HL-60 (cell line): ENCODE measurements around the gene KRTAP1-1.
"Not testable (repeated sequence)": the region's sequence is repeated elsewhere in the genome, so short reads cannot be mapped to it uniquely, and the experiment has no call there.

ENCODE experiments used
- DNase-seq, 2 experiments: peaks; one replicate each; pipeline ENCODE4 v3.0.0-alpha.2; 2010 to 2020; ENCODE audit warnings: low read depth in 1 of 2, low spot score in 1 of 2
- H3K27ac ChIP-seq: fragments of 250-450 bp; sonication (Bioruptor Pico); replicated peaks from 2 replicates; pipeline ENCODE4 v1.5.1; 2020; ENCODE audit warnings: mild to moderate bottlenecking, moderate library complexity
- H3K27me3 ChIP-seq: fragments of 250-450 bp; sonication (Bioruptor Pico); 2 replicates; pipeline ENCODE4 v1.5.1; 2021; ENCODE audit warnings: mild to moderate bottlenecking, moderate library complexity; ENCODE audit not compliant: insufficient read depth, poor library complexity, severe bottlenecking
- H3K4me3 ChIP-seq: replicated peaks from 2 replicates; pipeline ENCODE4 v1.5.1; 2011; ENCODE audit warnings: mild to moderate bottlenecking, control low read depth, low read length; ENCODE audit not compliant: insufficient read depth
- GABPA ChIP-seq: IDR thresholded peaks from 2 replicates; pipeline ENCODE4 v1.6.1; 2012; ENCODE audit warnings: low read depth
- POLR2AphosphoS5 ChIP-seq: IDR thresholded peaks from 2 replicates; pipeline ENCODE4 v1.6.1; 2012; ENCODE audit warnings: low read depth
- SPI1 ChIP-seq: IDR thresholded peaks from 2 replicates; pipeline ENCODE4 v1.6.1; 2012; ENCODE audit warnings: low read depth, mild to moderate bottlenecking, borderline replicate concordance
- TF ChIP-seq, protein P1 (sequence below): IDR thresholded peaks from 2 replicates; pipeline ENCODE4 v1.6.1; 2012; ENCODE audit warnings: low read depth; ENCODE audit not compliant: insufficient replicate concordance
- TF ChIP-seq, protein P2 (sequence below): IDR thresholded peaks from one replicate; pipeline ENCODE4 v1.5.1; 2011; ENCODE audit warnings: low read length, control low read depth, inconsistent platforms; ENCODE audit not compliant: insufficient read depth

KRTAP1-1 gene

DNA sequence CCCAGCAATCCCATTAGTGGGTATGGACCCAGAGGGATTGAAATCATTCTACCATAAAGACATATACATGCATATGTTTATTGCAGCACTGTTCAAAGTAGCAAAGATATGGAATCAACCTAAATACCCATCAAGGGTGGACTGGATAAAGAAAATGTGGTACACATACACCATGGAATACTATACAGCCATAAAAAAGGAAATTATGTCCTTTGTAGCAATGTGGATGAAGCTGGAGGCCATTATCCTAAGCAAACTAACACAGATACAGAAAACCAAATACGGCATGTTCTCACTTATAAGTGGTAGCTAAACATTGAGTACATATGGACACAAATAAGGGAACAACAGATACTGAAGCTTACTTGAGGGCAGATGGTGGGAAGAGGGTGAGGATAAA, 16.3 kb upstream of the KRTAP1-1 start:
- Histone ChIP-seq H3K4me3 (no peak overlapping the region), H3K27me3 (peaks cover 2% of the 10 kb centered on the region), H3K27ac (no peak overlapping the region)
- TF ChIP-seq GABPA: no peak
- TF ChIP-seq, protein P1, sequence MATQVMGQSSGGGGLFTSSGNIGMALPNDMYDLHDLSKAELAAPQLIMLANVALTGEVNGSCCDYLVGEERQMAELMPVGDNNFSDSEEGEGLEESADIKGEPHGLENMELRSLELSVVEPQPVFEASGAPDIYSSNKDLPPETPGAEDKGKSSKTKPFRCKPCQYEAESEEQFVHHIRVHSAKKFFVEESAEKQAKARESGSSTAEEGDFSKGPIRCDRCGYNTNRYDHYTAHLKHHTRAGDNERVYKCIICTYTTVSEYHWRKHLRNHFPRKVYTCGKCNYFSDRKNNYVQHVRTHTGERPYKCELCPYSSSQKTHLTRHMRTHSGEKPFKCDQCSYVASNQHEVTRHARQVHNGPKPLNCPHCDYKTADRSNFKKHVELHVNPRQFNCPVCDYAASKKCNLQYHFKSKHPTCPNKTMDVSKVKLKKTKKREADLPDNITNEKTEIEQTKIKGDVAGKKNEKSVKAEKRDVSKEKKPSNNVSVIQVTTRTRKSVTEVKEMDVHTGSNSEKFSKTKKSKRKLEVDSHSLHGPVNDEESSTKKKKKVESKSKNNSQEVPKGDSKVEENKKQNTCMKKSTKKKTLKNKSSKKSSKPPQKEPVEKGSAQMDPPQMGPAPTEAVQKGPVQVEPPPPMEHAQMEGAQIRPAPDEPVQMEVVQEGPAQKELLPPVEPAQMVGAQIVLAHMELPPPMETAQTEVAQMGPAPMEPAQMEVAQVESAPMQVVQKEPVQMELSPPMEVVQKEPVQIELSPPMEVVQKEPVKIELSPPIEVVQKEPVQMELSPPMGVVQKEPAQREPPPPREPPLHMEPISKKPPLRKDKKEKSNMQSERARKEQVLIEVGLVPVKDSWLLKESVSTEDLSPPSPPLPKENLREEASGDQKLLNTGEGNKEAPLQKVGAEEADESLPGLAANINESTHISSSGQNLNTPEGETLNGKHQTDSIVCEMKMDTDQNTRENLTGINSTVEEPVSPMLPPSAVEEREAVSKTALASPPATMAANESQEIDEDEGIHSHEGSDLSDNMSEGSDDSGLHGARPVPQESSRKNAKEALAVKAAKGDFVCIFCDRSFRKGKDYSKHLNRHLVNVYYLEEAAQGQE: no peak
- TF ChIP-seq, protein P2, sequence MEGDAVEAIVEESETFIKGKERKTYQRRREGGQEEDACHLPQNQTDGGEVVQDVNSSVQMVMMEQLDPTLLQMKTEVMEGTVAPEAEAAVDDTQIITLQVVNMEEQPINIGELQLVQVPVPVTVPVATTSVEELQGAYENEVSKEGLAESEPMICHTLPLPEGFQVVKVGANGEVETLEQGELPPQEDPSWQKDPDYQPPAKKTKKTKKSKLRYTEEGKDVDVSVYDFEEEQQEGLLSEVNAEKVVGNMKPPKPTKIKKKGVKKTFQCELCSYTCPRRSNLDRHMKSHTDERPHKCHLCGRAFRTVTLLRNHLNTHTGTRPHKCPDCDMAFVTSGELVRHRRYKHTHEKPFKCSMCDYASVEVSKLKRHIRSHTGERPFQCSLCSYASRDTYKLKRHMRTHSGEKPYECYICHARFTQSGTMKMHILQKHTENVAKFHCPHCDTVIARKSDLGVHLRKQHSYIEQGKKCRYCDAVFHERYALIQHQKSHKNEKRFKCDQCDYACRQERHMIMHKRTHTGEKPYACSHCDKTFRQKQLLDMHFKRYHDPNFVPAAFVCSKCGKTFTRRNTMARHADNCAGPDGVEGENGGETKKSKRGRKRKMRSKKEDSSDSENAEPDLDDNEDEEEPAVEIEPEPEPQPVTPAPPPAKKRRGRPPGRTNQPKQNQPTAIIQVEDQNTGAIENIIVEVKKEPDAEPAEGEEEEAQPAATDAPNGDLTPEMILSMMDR: no peak
- TF ChIP-seq SPI1: no peak
- TF ChIP-seq POLR2AphosphoS5: no peak
- DNase-seq: no peak

DNA sequence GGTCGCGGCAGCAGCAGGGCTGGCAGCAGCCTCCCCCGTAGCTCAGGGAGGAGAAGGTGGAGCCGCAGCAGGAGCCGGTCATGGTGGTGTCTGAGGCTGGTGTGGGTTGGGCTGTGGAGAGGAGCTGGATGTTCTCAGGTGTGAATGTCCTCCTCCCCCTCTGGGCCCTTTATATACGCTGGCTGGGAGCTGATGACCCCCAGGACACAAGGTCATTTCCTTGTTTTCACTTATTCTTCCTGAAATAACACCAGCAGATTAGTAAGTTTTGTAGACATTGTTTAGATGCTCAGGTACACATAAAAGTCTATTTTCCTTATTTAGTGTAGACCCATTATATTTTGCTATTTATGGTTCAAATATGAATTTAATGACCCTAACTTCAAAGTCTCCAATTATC, 13.9 kb upstream of the KRTAP1-1 start, which contains the start of gene KRTAP2-2:
TSS of gene KRTAP2-2 (minus strand) at position 101 of the 400 bp plus-strand sequence. CDS start at position 82, 19 bp downstream.
- DNase-seq, H3K27ac ChIP-seq, H3K4me3 ChIP-seq, H3K27me3 ChIP-seq: not testable (repeated sequence)

DNA sequence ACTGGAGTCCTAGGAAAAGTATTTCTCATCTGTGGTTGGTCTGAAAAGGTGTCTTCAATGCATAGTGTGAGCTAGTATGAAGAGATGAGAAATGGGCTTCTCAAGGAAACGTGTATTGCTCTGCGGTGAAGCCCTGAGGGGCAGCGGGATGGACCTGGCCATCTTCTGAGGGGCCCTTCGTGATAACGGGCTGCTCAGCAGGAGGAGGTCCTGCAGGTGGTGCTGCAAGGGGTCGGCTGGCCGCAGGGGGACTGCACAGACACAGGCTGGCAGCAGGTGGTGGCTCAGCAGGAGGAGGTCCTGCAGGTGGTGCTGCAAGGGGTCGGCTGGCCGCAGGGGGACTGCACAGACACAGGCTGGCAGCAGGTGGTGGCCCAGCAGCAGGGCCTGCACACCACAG, 13.3 kb upstream of the KRTAP1-1 start:
- not testable (repeated sequence) for H3K4me3 ChIP-seq, H3K27me3 ChIP-seq, DNase-seq, H3K27ac ChIP-seq

DNA sequence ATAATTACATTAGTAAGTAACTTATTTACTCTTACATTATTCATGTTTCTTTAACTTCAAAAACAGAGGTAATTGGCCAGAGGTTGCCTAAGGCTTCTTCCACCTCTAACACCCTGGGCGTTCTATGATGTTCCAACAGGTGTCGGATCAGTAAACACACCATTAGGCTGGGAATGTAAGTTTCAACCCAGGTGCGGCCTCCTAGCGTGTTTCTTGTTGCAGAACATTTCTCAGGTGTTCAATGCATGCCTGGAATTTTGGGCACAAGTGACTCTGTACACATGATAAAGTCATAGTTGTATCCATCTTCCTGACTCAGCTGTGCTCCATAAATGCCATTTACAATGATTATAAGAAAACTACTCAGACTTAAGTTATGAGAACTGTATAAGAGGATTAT, 12.8 kb upstream of the KRTAP1-1 start:
- H3K27ac ChIP-seq: no peak overlapping the region
- no peak for DNase-seq
- H3K4me3 ChIP-seq: no peak overlapping the region
- TF ChIP-seq, protein P2: no peak
- TF ChIP-seq, protein P1: no peak
- TF ChIP-seq GABPA (no peak), POLR2AphosphoS5 (no peak), SPI1 (no peak)
- H3K27me3 ChIP-seq: no peaks in the 10 kb centered on the region

DNA sequence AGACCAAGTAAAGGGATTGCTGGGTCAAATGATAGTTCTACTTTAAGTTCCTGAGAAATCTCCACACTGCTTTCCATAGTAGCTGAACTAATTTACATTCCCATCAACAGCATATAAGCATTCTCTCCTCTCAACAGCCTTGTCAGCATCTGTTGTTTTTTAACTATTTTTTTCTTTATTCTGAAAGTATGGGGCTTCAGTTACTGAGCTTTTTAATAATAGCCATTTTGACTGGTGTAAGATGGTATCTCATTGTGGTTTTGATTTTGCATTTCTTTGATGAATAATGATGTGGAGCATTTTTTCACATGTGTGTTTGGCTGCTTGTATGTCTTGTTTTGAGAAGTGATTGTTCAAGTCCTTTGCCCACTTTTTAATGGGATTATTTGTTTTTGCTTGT, 11.3 kb upstream of the KRTAP1-1 start:
- TF ChIP-seq, protein P2: no peak
- TF ChIP-seq SPI1 (no peak), POLR2AphosphoS5 (no peak), GABPA (no peak)
- TF ChIP-seq, protein P1: no peak
- H3K27ac ChIP-seq: no peak overlapping the region
- DNase-seq: no peak
- no peak overlapping the region for H3K4me3 ChIP-seq
- no peaks in the 10 kb centered on the region for H3K27me3 ChIP-seq
